Measurements from ENCODE around the gene PEAK1.

Gene PEAK1

DNA sequence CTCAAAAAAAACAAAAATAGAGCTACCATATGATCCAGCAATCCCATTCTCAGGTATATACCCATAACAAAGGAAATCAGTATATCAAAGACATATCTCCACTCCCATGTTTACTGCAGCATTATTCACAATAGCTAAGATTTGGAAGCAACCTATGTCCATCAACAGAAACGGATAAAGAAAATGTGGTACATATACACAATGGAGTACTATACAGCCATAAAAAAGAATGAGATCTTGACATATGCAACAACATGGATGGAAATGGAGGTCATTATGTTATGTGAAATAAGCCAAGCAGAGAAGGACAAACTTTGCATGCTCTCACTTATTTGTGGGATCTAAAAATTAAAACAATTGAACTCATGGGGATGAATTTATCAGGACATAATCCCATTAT, 19.6 kb downstream of the PEAK1 start:
- no peak for DNase-seq (ENCODE audit: low read depth in 2 of 2)

DNA sequence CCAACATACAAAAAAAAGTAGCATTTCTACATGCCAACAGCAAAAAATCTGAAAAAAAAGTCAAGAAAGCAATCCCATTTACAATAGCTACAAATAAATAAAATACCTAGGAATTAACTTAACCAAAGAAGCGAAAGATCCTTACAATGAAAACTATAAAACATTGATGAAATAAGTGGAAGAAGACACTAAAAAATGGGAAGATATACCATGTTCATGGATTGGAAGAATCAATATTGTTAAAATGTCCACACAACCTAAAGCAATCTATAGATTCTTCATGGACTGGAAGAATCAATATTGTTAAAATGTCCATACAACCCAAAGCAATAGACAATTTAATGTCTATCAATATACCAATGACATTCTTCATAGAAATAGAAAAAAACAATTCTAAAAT, 21.0 kb downstream of the PEAK1 start:
- no peak for DNase-seq (ENCODE audit: low read depth in 2 of 2)

GRCh38 chr15:77396692-77397091, 23.2 kb downstream of the PEAK1 start:
- no peak for DNase-seq (ENCODE audit: low read depth in 2 of 2)

GRCh38 chr15:77395013-77395774, 24.7 kb downstream of the PEAK1 start:
- DNase-seq (ENCODE audit: low read depth in 2 of 2): no peak

- no peak for DNase-seq (ENCODE audit: low read depth in 2 of 2)
Measured at GRCh38 chr15:77393471-77393840, 26.4 kb downstream of the PEAK1 start.

DNA sequence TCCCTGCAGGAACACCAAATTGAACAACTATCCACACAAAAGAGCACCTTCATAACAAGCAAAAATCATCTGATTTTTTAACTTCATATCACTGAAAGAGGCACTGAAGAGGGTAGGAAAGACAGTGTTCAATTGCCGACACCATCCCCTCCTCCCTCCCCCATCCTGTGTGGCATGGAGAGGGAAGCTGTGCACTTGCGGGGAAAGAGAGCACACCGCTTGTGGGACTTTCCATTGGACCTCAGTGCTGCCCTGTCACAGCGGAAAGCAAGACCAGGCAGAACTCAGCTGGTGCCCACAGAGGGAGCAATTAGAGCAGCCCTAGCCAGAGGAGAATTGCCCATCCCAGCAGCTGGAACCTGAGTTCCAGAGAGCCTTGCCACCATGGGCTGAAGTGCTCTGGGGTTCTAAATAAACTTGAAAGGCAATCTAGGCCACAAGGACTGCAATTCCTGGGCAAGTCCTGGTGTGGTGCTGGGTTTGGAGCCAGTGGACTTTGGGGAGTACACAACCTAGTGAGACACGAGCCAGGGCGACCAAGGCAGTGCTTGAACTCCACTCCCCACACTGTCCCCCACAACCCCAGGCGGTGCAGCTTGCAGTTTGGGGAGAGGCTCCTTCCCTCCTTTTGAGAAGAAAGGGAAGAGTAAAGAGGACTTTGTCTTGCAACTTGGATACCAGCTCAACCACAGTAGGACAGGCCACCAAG, 27.0 kb downstream of the PEAK1 start:
- DNase-seq (ENCODE audit: low read depth in 2 of 2): no peak

DNA sequence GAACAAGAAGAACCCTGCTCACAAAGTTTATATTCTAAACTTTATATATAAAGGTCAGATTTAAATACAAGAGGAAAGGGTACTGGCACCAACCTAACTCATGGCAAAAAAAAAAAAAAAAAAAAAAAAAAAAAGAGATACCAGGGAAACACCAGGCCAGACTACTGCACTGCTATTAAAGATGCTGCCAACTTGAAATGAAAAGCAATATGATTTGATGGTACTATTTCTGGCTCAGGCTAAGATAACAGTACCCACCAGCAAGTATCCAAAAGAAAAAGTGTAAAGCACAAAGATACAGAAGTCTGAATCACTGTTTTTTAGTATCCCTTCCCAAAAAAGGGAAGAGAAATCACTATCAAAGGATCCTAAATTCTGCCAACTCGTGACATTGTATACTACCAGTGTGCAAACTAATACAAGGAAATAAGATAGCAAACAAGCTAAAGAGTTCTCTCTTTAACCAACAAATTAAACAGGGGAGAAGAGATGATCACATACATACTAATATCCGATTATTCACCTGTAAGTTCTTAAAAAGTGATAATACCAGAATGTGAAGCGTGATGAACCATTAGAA, 28.4 kb downstream of the PEAK1 start:
- no peak for DNase-seq (ENCODE audit: low read depth in 2 of 2)

DNA sequence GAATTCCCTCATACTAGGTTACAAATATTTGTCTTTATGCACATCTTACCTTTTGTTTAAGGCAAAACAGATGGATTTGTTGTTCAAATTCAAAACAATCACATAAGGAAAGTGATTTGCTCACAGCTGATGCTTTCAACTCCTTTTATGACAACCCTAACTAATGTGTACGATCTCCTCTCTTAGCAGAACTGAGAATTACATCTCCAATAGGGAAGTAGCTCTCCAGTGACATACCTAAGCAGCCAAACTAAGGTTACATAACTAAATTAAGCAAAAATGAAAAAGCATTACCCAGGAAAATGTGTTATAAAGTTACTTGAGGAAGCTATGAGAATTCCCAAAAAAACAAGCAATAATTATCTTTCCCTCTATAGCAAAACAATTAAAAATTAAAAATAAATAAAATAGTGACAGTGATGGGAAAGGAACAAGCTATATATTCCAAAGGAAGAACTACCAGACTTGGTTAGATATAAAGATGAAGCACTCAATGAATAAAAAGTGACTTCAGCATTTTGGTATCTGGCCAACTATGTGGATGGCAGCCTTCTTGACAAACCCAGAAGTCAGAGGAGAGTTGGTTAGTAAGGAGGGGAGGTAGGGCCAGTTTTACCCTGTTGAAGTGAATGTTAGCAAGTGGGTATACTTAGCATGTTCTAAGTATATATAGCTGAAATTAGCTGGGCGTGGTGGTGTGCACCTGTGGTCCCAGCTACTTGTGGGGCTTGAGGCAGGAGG, 32.4 kb downstream of the PEAK1 start:
- DNase-seq (ENCODE audit: low read depth in 2 of 2): no peak

DNA sequence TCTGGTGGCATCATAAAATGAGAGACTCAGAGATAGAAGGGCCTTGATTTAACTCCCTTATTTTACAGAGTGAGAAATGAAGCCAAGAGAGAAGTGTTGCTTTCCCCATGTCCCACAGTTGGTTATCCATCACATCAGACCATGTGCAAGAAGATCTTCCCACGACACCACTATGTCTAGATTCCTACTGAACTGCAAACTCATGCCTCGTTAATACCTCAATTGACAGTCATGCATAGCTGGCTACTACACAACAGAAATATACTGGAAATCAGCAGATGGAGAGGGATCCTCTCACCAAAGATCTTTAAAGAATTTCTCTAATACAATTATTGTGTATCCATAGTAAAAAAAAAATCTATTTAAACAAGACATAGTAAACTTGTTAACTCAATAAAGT, 33.3 kb downstream of the PEAK1 start:
- no peak for DNase-seq (ENCODE audit: low read depth in 2 of 2)

GRCh38 chr15:77384589-77385359, 35.1 kb downstream of the PEAK1 start:
- no peak for DNase-seq (ENCODE audit: low read depth in 2 of 2)

DNA sequence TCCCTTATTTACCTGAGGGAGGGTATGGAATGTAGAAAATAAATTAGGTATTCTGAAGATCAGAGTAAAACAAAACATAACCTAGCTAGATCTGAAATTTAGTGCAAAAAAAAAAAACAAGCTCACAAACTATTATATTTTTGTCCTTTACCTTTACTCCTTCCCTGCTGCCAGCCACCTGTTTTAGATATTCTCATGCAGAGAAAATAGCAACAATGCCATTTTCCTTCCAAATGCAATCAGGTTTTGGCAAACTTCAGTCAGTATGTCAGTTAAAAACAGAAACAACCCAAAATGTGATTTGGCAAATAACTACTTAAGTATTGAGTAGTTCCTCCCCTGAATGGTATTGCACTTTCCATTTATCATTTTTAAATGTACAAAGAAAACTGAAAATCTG, 35.8 kb downstream of the PEAK1 start:
- no peak for DNase-seq (ENCODE audit: low read depth in 2 of 2)

- no peak for DNase-seq (ENCODE audit: low read depth in 2 of 2)
Measured at GRCh38 chr15:77380033-77380432, 39.9 kb downstream of the PEAK1 start.

GRCh38 chr15:77376770-77377169, 43.1 kb downstream of the PEAK1 start:
- no peak for DNase-seq (ENCODE audit: low read depth in 2 of 2)

DNA sequence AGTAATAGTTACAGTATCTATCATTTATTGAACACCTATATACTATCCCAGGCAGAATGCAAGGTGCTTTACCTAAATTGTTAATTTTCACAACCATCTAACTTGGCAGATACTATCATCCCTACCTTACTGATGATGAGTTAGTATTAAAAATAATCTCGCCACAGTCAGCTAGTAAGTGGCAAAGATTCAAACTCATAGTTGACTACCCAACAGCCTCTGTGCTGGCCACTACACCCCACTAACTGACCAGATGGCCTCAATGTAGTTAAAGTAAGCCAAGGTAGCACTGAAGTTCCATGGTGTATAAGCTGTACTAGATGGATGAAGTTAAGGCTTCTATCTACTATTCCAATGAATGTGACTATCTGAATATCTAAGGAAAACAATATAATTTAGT, 44.8 kb downstream of the PEAK1 start:
- DNase-seq (ENCODE audit: low read depth in 2 of 2): no peak

- DNase-seq (ENCODE audit: low read depth in 2 of 2): no peak
Measured at GRCh38 chr15:77373441-77373840, 46.5 kb downstream of the PEAK1 start.

DNA sequence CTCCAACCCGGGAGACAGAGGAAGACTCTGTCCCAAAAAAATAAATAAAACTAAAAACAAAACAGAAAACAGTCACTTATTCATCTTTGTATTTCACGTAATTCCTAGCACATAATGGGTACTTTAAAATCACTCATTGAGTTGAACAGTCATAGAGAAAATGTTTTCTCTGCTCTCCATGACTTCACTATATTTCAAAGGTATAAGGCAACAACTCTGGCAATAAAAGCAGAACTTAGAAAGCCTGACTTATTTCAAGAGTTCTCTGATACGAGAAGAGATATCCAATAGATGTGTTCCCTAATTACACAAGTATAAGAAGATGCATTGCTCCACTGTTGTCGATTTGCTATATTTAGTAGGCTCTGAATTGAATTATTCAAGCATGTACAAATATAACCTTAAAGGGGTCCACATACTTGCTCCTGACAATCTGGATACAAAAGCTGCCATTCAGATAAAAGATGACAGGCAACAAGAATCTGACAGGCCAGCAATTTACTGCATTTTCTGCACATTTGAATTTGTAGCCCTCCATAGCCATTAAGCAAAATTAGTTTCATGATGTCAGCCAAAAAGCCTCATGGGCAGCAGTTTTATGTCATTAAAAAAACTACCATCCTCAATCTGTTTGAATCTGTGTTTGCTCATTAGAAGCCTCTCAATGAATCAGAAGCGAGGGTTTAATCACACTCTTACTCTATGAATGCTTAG, 47.9 kb downstream of the PEAK1 start:
- no peak for DNase-seq (ENCODE audit: low read depth in 2 of 2)

DNA sequence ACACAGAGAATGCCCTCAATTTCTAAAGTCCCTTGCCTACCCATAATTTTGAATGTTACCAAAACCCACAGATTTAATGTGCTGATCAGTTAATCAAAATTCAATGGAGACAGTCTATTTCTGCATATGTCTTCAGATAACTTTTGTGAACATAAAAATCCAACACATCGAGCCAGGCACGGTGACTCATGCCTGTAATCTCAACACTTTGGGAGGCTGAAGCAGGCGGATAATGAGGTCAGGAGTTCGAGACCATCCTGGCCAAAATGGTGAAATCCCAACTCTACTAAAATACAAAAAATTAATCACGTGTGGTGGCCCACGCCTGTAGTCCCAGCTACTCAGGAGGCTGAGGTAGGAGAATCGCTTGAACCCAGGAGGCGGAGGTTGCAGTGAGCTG, 49.3 kb downstream of the PEAK1 start:
- no peak for DNase-seq (ENCODE audit: low read depth in 2 of 2)

- DNase-seq (ENCODE audit: low read depth in 2 of 2): no peak
Measured at GRCh38 chr15:77369168-77369567, 50.7 kb downstream of the PEAK1 start.

DNA sequence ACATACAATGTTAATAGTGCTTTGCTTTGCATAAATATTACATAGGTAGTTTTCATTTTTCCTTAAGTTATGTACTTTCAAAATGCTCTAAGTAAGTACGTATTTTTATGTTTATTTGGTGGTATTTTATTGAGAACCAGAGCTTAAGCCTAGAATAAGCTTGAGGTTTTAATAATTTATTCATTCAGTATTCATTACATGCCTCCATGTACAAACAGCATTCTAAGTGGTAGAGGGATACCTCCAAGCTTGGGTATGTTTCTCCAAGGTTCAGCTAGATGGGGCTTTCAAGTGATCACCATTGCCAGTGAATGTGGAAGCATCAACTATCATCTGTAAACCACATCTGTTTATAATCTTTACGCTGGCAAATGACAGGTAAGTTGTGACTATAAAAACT, 52.3 kb downstream of the PEAK1 start:
- no peak for DNase-seq (ENCODE audit: low read depth in 2 of 2)

DNA sequence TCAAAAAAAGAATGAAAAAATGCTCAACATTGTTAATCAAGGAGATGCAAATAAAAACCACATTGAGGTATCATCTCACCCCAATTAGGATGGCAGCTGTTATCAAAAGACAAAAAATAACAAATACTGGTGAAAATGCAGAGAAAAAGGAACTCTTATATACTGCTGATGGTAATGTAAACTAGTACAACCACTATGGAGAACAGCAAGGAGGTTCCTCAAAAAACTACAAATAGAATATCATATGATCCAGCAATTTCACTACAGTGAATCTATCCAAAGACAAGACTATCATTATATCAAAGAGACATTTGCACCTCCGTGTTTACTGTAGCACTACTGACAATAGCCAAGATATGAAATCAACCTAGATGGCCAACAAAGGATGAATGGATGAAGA, 58.4 kb downstream of the PEAK1 start:
- DNase-seq (ENCODE audit: low read depth in 2 of 2): no peak

Data from stimulated activated CD4-positive, alpha-beta T cell treated with anti-CD3 and anti-CD28 coated beads, Interleukin-4, amount 100 ng/mL, for 48 hours (primary cell).